DMS 273 (cell line): Measurements from ENCODE around the gene DNAH1.
A peak's percentile ranks its signal among the peaks of the same experiment; 100 is the strongest.

Source experiments
- DNase-seq: peaks from one replicate; lab custom pipeline; 2025; ENCODE audit not compliant: unreplicated experiment; lab: John Stamatoyannopoulos, UW

Gene DNAH1

DNA sequence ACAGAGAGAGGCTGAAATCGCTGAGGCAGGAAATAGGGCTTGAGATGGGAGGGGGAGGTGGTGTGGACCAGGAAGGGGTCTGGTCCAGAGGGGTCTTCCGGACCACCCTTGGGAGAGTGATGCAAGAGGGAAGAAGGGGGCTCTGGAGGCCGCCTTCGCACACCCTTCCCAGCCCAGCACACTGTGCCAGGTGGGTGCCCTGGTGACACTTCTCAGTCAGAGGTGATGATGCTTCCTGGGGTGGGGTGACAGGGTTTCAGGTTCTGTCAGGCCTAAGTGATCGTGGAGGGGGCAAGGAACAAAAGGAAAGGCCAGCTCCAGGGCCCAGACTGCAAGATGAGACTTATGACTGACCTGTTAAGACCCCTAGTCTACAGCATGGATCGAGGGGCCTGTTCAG lies 116.1 kb downstream of the DNAH1 start:
- no peak for DNase-seq

GRCh38 chr3:52432691-52433141 lies 116.6 kb downstream of the DNAH1 start:
- no peak for DNase-seq

GRCh38 chr3:52433328-52433995 lies 117.3 kb downstream of the DNAH1 start:
- DNase-seq = no peak

- DNase-seq = no peak
Measured at GRCh38 chr3:52433996-52434479, 117.9 kb downstream of the DNAH1 start.

DNA sequence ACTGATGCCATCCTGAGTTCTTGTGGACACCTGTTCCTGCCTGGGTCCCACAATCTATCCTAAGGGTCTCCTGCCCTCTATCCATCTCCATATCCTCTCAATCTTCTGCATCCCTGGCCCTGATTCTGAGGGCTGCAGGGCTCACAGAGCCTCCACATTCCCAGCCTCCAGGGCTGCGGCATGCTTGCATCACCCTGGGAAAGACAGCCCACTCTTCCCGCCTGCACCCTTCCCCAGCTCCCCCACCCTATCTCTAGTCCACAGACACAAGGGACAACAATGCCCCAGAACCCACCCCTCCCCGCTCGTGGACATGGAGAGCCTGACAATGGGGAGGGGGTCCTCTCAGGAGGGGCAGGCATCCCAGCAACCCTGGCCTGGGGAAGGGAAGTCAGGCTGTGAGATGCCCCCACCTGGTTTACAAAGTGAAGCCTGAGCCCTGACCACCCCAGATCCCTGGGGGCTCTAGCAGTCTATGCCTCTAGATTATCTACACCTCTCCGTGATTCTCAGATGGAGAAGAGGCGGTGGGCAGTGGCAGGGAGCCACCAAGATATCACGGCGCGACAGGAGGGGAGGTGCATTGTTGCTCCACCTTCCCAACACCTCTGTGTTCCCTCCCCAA lies 118.5 kb downstream of the DNAH1 start:
- no peak for DNase-seq

GRCh38 chr3:52435246-52436101 lies 119.4 kb downstream of the DNAH1 start:
- no peak for DNase-seq

- DNase-seq = peak; percentile 14
Measured at GRCh38 chr3:52436500-52437149, 120.5 kb downstream of the DNAH1 start.

DNA sequence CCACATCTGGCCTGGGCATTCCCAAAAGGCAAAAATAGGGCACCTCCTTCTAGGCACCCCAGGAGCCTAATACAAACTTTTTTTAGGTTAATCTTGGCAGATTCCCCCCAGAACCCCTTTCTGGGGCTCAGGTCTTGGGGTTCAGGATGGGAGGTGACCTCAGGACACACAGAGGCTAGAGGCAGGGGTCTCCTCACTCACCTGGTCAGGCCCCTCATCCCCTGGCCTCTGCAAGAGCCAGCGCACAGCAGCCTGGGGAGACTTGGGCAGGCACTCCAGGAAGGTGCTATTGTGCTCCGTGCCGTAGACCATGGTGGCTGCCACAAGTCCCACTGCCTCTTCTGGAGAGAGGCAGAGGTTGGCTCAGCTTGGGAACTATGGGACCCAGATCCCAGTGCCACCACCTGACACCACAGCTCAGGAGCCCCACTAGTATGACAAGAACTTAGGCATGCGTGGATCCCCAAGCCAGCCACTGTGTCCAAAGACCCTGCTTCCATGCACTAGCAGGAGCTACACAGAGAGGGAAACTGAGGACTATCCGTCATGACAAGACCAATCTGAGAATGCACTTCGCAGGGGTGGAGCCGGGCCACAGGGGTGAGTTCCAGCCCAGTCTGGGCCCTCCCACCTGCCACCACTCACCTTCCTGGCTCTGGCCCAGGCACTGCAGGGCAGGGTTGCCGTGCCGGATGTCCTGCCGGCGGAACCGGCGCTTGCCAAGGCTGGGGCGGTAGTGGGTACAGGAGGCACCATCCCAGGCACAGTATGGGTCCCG lies 121.4 kb downstream of the DNAH1 start:
- DNase-seq = no peak

DNA sequence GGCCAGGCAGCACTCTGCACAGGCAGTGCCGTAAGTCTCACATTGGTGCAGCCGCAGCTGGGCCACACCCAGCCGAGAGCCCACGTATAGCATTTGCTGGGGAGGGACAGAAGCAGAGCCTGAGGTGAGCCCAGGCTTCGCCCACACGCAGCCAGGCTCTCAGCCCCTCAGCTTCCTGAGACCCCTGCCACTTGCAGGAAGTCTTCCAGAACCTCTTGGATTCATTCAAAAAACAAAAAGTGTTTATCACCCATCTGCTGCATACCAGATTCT lies 121.9 kb downstream of the DNAH1 start:
- no peak for DNase-seq

DNA sequence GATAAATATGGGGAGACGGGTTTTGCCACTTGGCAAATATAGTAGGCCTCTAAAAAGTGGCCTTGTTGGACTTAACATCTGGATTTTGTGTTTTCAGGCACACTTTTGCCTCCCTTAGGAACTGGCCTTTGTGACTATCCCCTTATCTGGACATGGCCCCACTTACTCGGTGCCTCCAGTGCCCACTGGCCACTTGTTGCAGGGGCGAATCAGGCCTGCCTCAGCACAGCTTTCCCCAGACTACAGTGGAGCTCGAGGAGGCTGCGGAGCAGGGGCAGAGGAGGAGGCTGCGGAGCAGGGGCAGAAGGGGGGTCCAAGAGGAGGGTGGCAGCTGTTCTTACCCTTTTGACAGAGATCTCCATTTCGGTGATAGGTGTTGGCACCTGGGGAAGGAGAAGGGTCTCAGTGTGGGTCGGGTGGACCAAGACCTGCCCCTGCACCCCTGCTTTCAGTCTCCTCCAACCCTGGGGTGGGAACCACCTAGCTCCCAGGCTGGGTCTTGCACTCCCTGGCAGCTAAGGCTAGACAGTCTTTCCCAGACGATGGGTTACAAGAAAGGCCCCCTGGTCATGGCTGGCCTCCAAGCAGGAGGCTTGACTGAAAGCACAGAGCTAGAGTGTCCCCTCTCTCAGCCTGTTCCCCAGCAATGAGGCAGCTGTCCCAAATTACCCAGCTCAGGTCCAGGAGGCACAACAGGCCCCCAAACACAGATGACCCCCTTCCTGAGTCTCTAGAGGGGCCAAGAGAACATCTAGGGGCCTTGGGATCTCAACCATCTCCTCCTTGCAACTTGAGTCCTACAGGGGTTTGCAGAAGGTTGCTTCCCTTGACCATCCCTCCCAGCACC lies 122.7 kb downstream of the DNAH1 start:
- no peak for DNase-seq

- DNase-seq = no peak
Measured at GRCh38 chr3:52439426-52440248, 123.5 kb downstream of the DNAH1 start.

DNA sequence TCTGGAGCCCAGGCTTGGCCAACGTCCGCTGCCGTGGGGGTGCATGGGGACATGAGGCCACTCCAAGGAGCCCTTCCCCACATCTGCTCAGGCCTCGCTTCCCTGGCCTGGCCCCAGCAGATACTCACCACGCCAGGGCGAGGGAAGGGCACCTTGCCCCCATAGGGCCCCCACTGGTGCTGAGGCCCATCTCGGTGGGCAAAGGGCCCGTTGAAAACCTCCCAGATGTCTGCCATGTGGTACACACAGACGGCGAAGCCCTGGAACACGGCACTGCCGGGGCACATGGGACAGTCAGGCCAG lies 124.1 kb downstream of the DNAH1 start:
- DNase-seq = no peak

- no peak for DNase-seq
Measured at GRCh38 chr3:52440671-52441070, 124.6 kb downstream of the DNAH1 start.

GRCh38 chr3:52441091-52441771 lies 125.1 kb downstream of the DNAH1 start:
- DNase-seq = no peak

- no peak for DNase-seq
Measured at GRCh38 chr3:52441772-52442332, 125.7 kb downstream of the DNAH1 start.

GRCh38 chr3:52442409-52443267 lies 126.5 kb downstream of the DNAH1 start:
- no peak for DNase-seq

GRCh38 chr3:52443268-52443610 lies 127.1 kb downstream of the DNAH1 start:
- DNase-seq = no peak
